Heart left ventricle (tissue), 13 donors: Measurements from ENCODE around the gene U2AF1L4.

ENCODE experiments used
- POLR2A ChIP-seq, 2 donors: fragments of 450-650 bp; IDR thresholded peaks; one replicate each; pipeline ENCODE4 v1.6.1; 2017; ENCODE audit warnings: antibody characterized with exemption in 2 of 2, mild to moderate bottlenecking in 2 of 2, moderate library complexity in 2 of 2
- TF ChIP-seq, protein P1 (sequence below), 12 donors: fragments of 200-600 bp; sonication (generic) in 4 of 12; IDR thresholded peaks; one replicate each; pipeline versions ENCODE4 v1.5.0 to v1.8.0; 2018 to 2022; ENCODE audit warnings: antibody characterized with exemption in 12 of 12, mild to moderate bottlenecking in 5 of 12
- donor health status: ischemic (EF 13 %, LVEDD 7.1; RV severe dilation, severe dysfunction).
- donor health status: DM: no; HTN: yes; CAD: no.
- donor health status: DM: no; HTN: no; CAD: no.
- donor health status: ischemic (EF 25% LVEDD 6.9; RV normal size, moderate dysfunction).
- donor health status: ischemic (EF 25% LVEDD 5.7; RV mildly dilated, moderate dysfunction).
- donor health status: ischemic (EF 35%, LVEDD 5.7; RV mildly dilated, moderate dysfunction).
- donor health status: nonischemic (EF 11% LVEDD 7.7; RV severe dilation, severe dysfunction).
- donor health status: DM: yes; HTN: yes; CAD: no.
- donor health status: PGD.
- donor health status: ischemic (EF 29% LVEDD 5.4; RV normal size, mild dysfunction).
- donor health status: nonischemic (EF 23%, LVEDD 6.1; RV moderate dilation, normal function).

DNA sequence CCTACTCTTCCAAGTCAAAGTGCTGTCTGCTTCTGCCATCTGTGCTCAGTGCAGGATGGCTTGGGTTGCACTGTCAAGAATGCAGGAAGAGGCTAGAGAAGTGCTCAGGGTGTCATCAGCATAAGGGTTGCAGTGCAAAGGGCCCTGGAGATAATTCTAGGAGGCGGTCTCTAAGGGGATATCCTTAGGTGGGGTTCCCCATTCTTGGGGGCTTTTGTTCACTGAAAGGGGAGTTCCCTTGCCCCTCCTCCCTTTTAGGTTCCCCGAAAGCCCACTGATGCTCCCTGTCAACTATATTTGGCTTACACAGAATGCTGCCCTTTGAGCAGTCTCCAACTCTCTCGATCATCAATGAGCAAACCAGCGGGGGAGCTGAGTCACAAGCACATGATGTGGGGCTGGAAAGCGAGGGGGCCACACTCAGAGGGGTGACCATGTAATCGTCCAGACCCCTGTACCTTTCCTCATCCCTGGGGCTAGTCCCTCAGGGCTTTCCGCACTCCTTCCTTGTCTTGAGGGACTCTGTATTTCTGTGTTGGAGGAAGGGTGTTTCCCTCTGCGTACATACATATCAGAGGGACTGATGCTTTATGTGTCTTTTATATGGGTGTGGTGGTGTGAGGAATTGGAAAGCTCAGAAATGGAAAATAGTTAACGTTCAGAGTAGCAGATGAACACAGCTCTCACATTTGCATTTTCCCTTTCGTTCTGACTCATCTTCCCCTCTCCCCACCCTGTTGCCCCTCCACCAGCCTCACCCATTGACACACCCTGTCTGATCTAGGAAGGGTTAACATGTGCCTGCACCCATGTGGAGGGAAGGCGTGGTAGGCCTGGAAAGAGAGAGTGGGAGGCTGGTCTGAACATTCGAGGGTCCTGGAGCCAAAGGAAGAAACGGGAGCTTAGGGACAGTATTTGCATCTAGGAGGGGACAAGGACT, 34.2 kb downstream of the U2AF1L4 start:
- TF ChIP-seq, protein P1, sequence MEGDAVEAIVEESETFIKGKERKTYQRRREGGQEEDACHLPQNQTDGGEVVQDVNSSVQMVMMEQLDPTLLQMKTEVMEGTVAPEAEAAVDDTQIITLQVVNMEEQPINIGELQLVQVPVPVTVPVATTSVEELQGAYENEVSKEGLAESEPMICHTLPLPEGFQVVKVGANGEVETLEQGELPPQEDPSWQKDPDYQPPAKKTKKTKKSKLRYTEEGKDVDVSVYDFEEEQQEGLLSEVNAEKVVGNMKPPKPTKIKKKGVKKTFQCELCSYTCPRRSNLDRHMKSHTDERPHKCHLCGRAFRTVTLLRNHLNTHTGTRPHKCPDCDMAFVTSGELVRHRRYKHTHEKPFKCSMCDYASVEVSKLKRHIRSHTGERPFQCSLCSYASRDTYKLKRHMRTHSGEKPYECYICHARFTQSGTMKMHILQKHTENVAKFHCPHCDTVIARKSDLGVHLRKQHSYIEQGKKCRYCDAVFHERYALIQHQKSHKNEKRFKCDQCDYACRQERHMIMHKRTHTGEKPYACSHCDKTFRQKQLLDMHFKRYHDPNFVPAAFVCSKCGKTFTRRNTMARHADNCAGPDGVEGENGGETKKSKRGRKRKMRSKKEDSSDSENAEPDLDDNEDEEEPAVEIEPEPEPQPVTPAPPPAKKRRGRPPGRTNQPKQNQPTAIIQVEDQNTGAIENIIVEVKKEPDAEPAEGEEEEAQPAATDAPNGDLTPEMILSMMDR (IDR thresholded peaks at IDR 0.05) = no peak
- no peak for TF ChIP-seq POLR2A (IDR thresholded peaks at IDR 0.05)
